Upper lobe of left lung (tissue), 6 donors: Measurements from ENCODE around the gene DCLK1. TPM values are rescaled to one million over a fixed set of nuclear protein-coding genes. Genes with fewer than 3 reads are reported as not detected.
A peak's percentile ranks its signal among the peaks of the same experiment; 100 is the strongest.

Source experiments
- ATAC-seq, 2 donors: fragments of 200-7000 bp; cut with Tn5 transposase; one replicate each; pipeline ENCODE4 v1.9.1; 2022; ENCODE audit warnings: mild to moderate bottlenecking in 2 of 2, moderate library complexity in 2 of 2; ENCODE audit not compliant: low FRiP score in 2 of 2
- DNase-seq, 2 donors: peaks; one replicate each; pipeline ENCODE4 v3.0.0-alpha.2; 2019 to 2020
- H3K27ac ChIP-seq, 4 donors: fragments of 200-600 bp; sonication (generic); one replicate each; pipeline ENCODE4 v1.5.1; 2016 to 2019
- H3K27me3 ChIP-seq, 4 donors: fragments of 200-600 bp; sonication (generic); one replicate each; pipeline ENCODE4 v1.5.1; 2017 to 2019
- H3K36me3 ChIP-seq, 4 donors: fragments of 200-600 bp; sonication (generic); one replicate each; pipeline ENCODE4 v1.5.1; 2016 to 2019
- H3K4me1 ChIP-seq, 4 donors: fragments of 200-600 bp; sonication (generic); one replicate each; pipeline ENCODE4 v1.5.1; 2018 to 2019
- H3K4me3 ChIP-seq, 4 donors: fragments of 200-600 bp; sonication (generic); one replicate each; pipeline ENCODE4 v1.5.1; 2017 to 2019; ENCODE audit warnings: mild to moderate bottlenecking in 2 of 4, moderate library complexity in 1 of 4
- H3K9me3 ChIP-seq, 4 donors: fragments of 200-600 bp; sonication (generic); one replicate each; pipeline ENCODE4 v1.5.1; 2018 to 2019
- CTCF ChIP-seq, 6 experiments: fragments of 450-650 bp in 4 of 6; fragments of 200-600 bp in 2 of 6; sonication (generic) in 2 of 6; IDR thresholded peaks; one replicate each; pipeline ENCODE4 v1.5.1; 2016 to 2019; ENCODE audit warnings: antibody characterized with exemption in 6 of 6
- EP300 ChIP-seq, 4 donors: sonication (generic); formaldehyde crosslinking; IDR thresholded peaks; one replicate each; pipeline ENCODE4 v1.5.1; 2017; ENCODE audit warnings: antibody characterized with exemption in 4 of 4, control low read depth in 2 of 4
- POLR2A ChIP-seq, 4 donors: fragments of 450-650 bp; IDR thresholded peaks; one replicate each; pipeline ENCODE4 v1.5.1; 2016 to 2017; ENCODE audit warnings: antibody characterized with exemption in 4 of 4, mild to moderate bottlenecking in 2 of 4
- POLR2AphosphoS5 ChIP-seq, 2 donors: sonication (generic); formaldehyde crosslinking; IDR thresholded peaks; one replicate each; pipeline ENCODE4 v1.5.1; 2017; ENCODE audit warnings: antibody characterized with exemption in 2 of 2
- WGBS, 2 donors: methylation state at CpG; one replicate each; pipeline ENCODE4 v1.1.5; 2017 to 2018; 5-methylcytosine and 5-hydroxymethylcytosine counted together
- total RNA-seq, 6 donors: library from RNA; depleted of rRNA in 4 of 6; stranded (reverse); fragments of >200 nt in 4 of 6; gene quantifications; one replicate each; pipeline versions ENCODE4 v1.1.0 to v1.2.1, GENCODE V29; 2016 to 2021
- donor health status: DM: no; HTN: no; CAD: no; lungs with moderate emphysema.
- donor health status: DM: no; HTN: yes; CAD: no; lungs with severe emphysema.

The DCLK1 gene
- total RNA-seq, 6 donors from 2014 or later = 2.1 to 14.7 (median 3.9) TPM

GRCh38 chr13:36130193-36130551, 1.0 kb downstream of the DCLK1 start:
- Histone ChIP-seq H3K4me3 (peak overlapping the region in 3 of 4 donors; percentile 43 to 51 (median 47)), H3K36me3 (no peaks in the 10 kb centered on the region), H3K27ac (no peak overlapping the region), H3K9me3 (no peaks in the 10 kb centered on the region), H3K27me3 (peaks cover 0 to 8% (median 1%) of the 10 kb centered on the region in 4 donors), H3K4me1 (peaks cover 0 to 18% (median 2%) of the 10 kb centered on the region in 4 donors)
- no peak for DNase-seq
- TF ChIP-seq CTCF (IDR thresholded peaks at IDR 0.05) (no peak), POLR2A (IDR thresholded peaks at IDR 0.05) (no peak), POLR2AphosphoS5 (IDR thresholded peaks at IDR 0.05) (no peak), EP300 (IDR thresholded peaks at IDR 0.05) (no peak)
- WGBS, 2 donors = 22 to 23% methylated on average over 13 of the region's 13 CpGs
- ATAC-seq = no peak

- ATAC-seq (no peak), DNase-seq (no peak)
- no peaks in the 10 kb centered on the region for H3K9me3 ChIP-seq
- H3K36me3 ChIP-seq = no peaks in the 10 kb centered on the region
- H3K27me3 ChIP-seq = peaks cover 0 to 8% (median 1%) of the 10 kb centered on the region in 4 donors
- no peak overlapping the region for H3K4me3 ChIP-seq
- 64 to 94% methylated on average over 3 to 4 of the region's 4 CpGs for WGBS, 2 donors
- H3K27ac ChIP-seq = no peak overlapping the region
- TF ChIP-seq EP300 (IDR thresholded peaks at IDR 0.05) (no peak), POLR2AphosphoS5 (IDR thresholded peaks at IDR 0.05) (no peak), POLR2A (IDR thresholded peaks at IDR 0.05) (no peak), CTCF (IDR thresholded peaks at IDR 0.05) (no peak)
- H3K4me1 ChIP-seq = peaks cover 0 to 18% (median 2%) of the 10 kb centered on the region in 4 donors
These were observed 1.6 kb downstream of the DCLK1 start for GRCh38 chr13:36129539-36129938.

- Histone ChIP-seq H3K36me3 (no peaks in the 10 kb centered on the region), H3K4me1 (peaks cover 0 to 14% (median 1%) of the 10 kb centered on the region in 4 donors), H3K27me3 (peaks cover 0 to 8% (median 1%) of the 10 kb centered on the region in 4 donors), H3K27ac (no peak overlapping the region), H3K4me3 (no peak overlapping the region), H3K9me3 (no peaks in the 10 kb centered on the region)
- WGBS, 2 donors = 61 to 62% methylated on average over 3 of the region's 3 CpGs
- DNase-seq (no peak), ATAC-seq (no peak)
- TF ChIP-seq CTCF (IDR thresholded peaks at IDR 0.05) (no peak), EP300 (IDR thresholded peaks at IDR 0.05) (no peak)
These were observed 4.7 kb downstream of the DCLK1 start for GRCh38 chr13:36126491-36126890.

- WGBS, 2 donors = 80 to 92% methylated on average over 21 to 28 of the region's 28 CpGs
- Histone ChIP-seq H3K9me3 (no peaks in the 10 kb centered on the region), H3K4me3 (no peak overlapping the region), H3K36me3 (no peaks in the 10 kb centered on the region), H3K27ac (no peak overlapping the region), H3K27me3 (peaks cover 0 to 2% (median 1%) of the 10 kb centered on the region in 4 donors), H3K4me1 (peaks cover 0 to 8% (median 0%) of the 10 kb centered on the region in 4 donors)
- ATAC-seq = no peak
- DNase-seq = peak in 1 of 2 donors; percentile 65
- TF ChIP-seq EP300 (IDR thresholded peaks at IDR 0.05) (no peak), POLR2A (IDR thresholded peaks at IDR 0.05) (no peak), CTCF (IDR thresholded peaks at IDR 0.05) (no peak), POLR2AphosphoS5 (IDR thresholded peaks at IDR 0.05) (no peak)
These were observed 5.3 kb downstream of the DCLK1 start for GRCh38 chr13:36125841-36126240.

- H3K27ac ChIP-seq = no peak overlapping the region
- DNase-seq (no peak), ATAC-seq (peak in 1 of 2 donors; percentile 26)
- H3K9me3 ChIP-seq = no peaks in the 10 kb centered on the region
- no peak for TF ChIP-seq POLR2AphosphoS5 (IDR thresholded peaks at IDR 0.05)
- no peak for TF ChIP-seq POLR2A (IDR thresholded peaks at IDR 0.05)
- TF ChIP-seq CTCF (IDR thresholded peaks at IDR 0.05) = no peak
- TF ChIP-seq EP300 (IDR thresholded peaks at IDR 0.05) = no peak
- 38 to 39% methylated on average over 6 of the region's 6 CpGs for WGBS, 2 donors
- no peaks in the 10 kb centered on the region for H3K27me3 ChIP-seq
- H3K4me3 ChIP-seq = no peak overlapping the region
- H3K4me1 ChIP-seq = no peaks in the 10 kb centered on the region
- no peaks in the 10 kb centered on the region for H3K36me3 ChIP-seq
These were observed 6.9 kb downstream of the DCLK1 start for GRCh38 chr13:36124236-36124822.
